Measurements from ENCODE around the gene MIS18BP1.

Gene MIS18BP1

GRCh38 chr14:45253754-45254310 lies 830 bp upstream of the MIS18BP1 start:
- peaks cover 39% of the 10 kb centered on the region for H3K79me2 ChIP-seq (ENCODE audit: low read length)
- H3K4me3 ChIP-seq (ENCODE audit: low read length): peak overlapping the region; percentile 76
- H2AFZ ChIP-seq (ENCODE audit: low read length): peak overlapping the region; percentile 61
- peak overlapping the region; percentile 59 for H3K4me2 ChIP-seq (ENCODE audit: low read depth, low read length)
- H3K9ac ChIP-seq (ENCODE audit: low read length): peak overlapping the region; percentile 78
- no peaks in the 10 kb centered on the region for H3K9me2 ChIP-seq (replicated peaks; ENCODE audit: insufficient read depth, low read length)
- TF ChIP-seq EZH2 (optimal IDR thresholded peaks at IDR 0.05; ENCODE audit: low read depth, low read length) (no peak), CTCF (IDR thresholded peaks at IDR 0.05; ENCODE audit: low read length) (no peak), EZH2phosphoT487 (IDR thresholded peaks at IDR 0.05; ENCODE audit: low read length) (no peak)
- no peaks in the 10 kb centered on the region for H3K36me3 ChIP-seq (replicated peaks; ENCODE audit: insufficient read depth, low read length)
- H3K27ac ChIP-seq (ENCODE audit: low read length): peak overlapping the region; percentile 85
- DNase-seq: peak; percentile 6
- H3K4me1 ChIP-seq (ENCODE audit: low read length): peaks cover 7% of the 10 kb centered on the region
- no peaks in the 10 kb centered on the region for H3K9me3 ChIP-seq (replicated peaks; ENCODE audit: insufficient read depth, low read length)
- H4K20me1 ChIP-seq (ENCODE audit: insufficient read depth, low read length): no peaks in the 10 kb centered on the region
- no peaks in the 10 kb centered on the region for H3K27me3 ChIP-seq (replicated peaks; ENCODE audit: insufficient read depth, low read length)
- H3F3A ChIP-seq (ENCODE audit: insufficient read depth, low read length): peaks cover 7% of the 10 kb centered on the region; the same call in 1 of the 2 replicates

- H3F3A ChIP-seq (ENCODE audit: insufficient read depth, low read length): peaks cover 7% of the 10 kb centered on the region; the same call in 1 of the 2 replicates
- peak overlapping the region; percentile 85 for H3K27ac ChIP-seq (ENCODE audit: low read length)
- TF ChIP-seq EZH2phosphoT487 (IDR thresholded peaks at IDR 0.05; ENCODE audit: low read length) (no peak), CTCF (IDR thresholded peaks at IDR 0.05; ENCODE audit: low read length) (no peak), EZH2 (optimal IDR thresholded peaks at IDR 0.05; ENCODE audit: low read depth, low read length) (no peak)
- no peaks in the 10 kb centered on the region for H3K36me3 ChIP-seq (replicated peaks; ENCODE audit: insufficient read depth, low read length)
- H2AFZ ChIP-seq (ENCODE audit: low read length): 0 out of 2 replicates have a peak overlapping the region, but pooled peaks have one; percentile 27
- no peaks in the 10 kb centered on the region for H3K27me3 ChIP-seq (replicated peaks; ENCODE audit: insufficient read depth, low read length)
- no peaks in the 10 kb centered on the region for H4K20me1 ChIP-seq (ENCODE audit: insufficient read depth, low read length)
- peak overlapping the region; percentile 63; the same call in 1 of the 2 replicates for H3K4me2 ChIP-seq (ENCODE audit: low read depth, low read length)
- peaks cover 7% of the 10 kb centered on the region for H3K4me1 ChIP-seq (ENCODE audit: low read length)
- H3K9me3 ChIP-seq (replicated peaks; ENCODE audit: insufficient read depth, low read length): no peaks in the 10 kb centered on the region
- DNase-seq: no peak
- H3K4me3 ChIP-seq (ENCODE audit: low read length): peak overlapping the region; percentile 76
- H3K9ac ChIP-seq (ENCODE audit: low read length): peak overlapping the region; percentile 78
- H3K79me2 ChIP-seq (ENCODE audit: low read length): peaks cover 52% of the 10 kb centered on the region
- no peaks in the 10 kb centered on the region for H3K9me2 ChIP-seq (replicated peaks; ENCODE audit: insufficient read depth, low read length)
Measured at GRCh38 chr14:45252366-45253069, 484 bp downstream of the MIS18BP1 start.

GRCh38 chr14:45251912-45252311 lies 1.1 kb downstream of the MIS18BP1 start:
- no peaks in the 10 kb centered on the region for H4K20me1 ChIP-seq (ENCODE audit: insufficient read depth, low read length)
- H3K9me3 ChIP-seq (replicated peaks; ENCODE audit: insufficient read depth, low read length): no peaks in the 10 kb centered on the region
- H3K9me2 ChIP-seq (replicated peaks; ENCODE audit: insufficient read depth, low read length): no peaks in the 10 kb centered on the region
- H3K4me2 ChIP-seq (ENCODE audit: low read depth, low read length): peak overlapping the region; percentile 63
- H3K4me3 ChIP-seq (ENCODE audit: low read length): peak overlapping the region; percentile 76
- peak overlapping the region; percentile 78; the same call in 1 of the 2 replicates for H3K9ac ChIP-seq (ENCODE audit: low read length)
- peak overlapping the region; percentile 85; the same call in 1 of the 2 replicates for H3K27ac ChIP-seq (ENCODE audit: low read length)
- H3F3A ChIP-seq (ENCODE audit: insufficient read depth, low read length): peaks cover 7% of the 10 kb centered on the region; the same call in 1 of the 2 replicates
- DNase-seq: peak; percentile 59
- peaks cover 58% of the 10 kb centered on the region for H3K79me2 ChIP-seq (ENCODE audit: low read length)
- H3K4me1 ChIP-seq (ENCODE audit: low read length): peaks cover 7% of the 10 kb centered on the region
- TF ChIP-seq CTCF (IDR thresholded peaks at IDR 0.05; ENCODE audit: low read length) (no peak), EZH2phosphoT487 (IDR thresholded peaks at IDR 0.05; ENCODE audit: low read length) (no peak), EZH2 (optimal IDR thresholded peaks at IDR 0.05; ENCODE audit: low read depth, low read length) (no peak)
- no peaks in the 10 kb centered on the region for H3K27me3 ChIP-seq (replicated peaks; ENCODE audit: insufficient read depth, low read length)
- H2AFZ ChIP-seq (ENCODE audit: low read length): no peak overlapping the region
- H3K36me3 ChIP-seq (replicated peaks; ENCODE audit: insufficient read depth, low read length): no peaks in the 10 kb centered on the region
